ENCODE data around the gene SHD.

DNA sequence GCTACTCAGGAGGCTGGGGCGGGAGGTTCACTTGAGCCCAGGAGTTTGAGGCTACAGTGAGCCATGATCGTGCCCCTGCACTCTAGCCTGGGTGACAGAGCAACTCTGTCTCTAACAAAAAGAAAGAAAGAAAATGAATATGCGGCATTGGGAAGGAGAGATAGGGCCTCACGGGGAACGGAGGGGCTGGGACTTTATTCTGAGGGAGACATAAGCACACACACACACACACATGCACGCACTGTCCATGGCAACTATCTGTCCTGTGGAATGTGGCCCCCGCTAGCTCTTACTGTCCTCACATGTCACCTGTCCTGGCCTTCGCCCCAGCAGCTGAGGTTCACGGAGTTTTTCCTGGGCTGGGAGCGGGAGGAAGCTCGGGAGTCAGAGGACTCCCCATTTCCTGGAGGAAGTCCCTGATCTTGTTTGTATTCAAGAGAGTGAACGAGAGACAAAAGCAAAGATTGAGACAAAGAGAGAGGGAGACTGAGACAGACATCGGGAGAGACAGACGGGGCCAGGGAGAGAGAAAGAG, 58.9 kb downstream of the SHD start:
- TF ChIP-seq, protein P1, sequence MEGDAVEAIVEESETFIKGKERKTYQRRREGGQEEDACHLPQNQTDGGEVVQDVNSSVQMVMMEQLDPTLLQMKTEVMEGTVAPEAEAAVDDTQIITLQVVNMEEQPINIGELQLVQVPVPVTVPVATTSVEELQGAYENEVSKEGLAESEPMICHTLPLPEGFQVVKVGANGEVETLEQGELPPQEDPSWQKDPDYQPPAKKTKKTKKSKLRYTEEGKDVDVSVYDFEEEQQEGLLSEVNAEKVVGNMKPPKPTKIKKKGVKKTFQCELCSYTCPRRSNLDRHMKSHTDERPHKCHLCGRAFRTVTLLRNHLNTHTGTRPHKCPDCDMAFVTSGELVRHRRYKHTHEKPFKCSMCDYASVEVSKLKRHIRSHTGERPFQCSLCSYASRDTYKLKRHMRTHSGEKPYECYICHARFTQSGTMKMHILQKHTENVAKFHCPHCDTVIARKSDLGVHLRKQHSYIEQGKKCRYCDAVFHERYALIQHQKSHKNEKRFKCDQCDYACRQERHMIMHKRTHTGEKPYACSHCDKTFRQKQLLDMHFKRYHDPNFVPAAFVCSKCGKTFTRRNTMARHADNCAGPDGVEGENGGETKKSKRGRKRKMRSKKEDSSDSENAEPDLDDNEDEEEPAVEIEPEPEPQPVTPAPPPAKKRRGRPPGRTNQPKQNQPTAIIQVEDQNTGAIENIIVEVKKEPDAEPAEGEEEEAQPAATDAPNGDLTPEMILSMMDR (IDR thresholded peaks at IDR 0.05) = no peak
- TF ChIP-seq POLR2A (IDR thresholded peaks at IDR 0.05) = no peak

Data from testis (tissue), 2 donors.